Ishikawa (cell line): ENCODE results near the gene CSRNP2.

Experiments used
- CEBPB ChIP-seq: IDR thresholded peaks from 2 replicates; pipeline ENCODE4 v1.6.1; 2012
- EP300 ChIP-seq: IDR thresholded peaks from 2 replicates; pipeline ENCODE4 v1.6.1; 2012; ENCODE audit warnings: borderline replicate concordance
- FOXM1 ChIP-seq: IDR thresholded peaks from 2 replicates; pipeline ENCODE4 v1.6.1; 2012; ENCODE audit warnings: low read depth, borderline replicate concordance
- TAF1 ChIP-seq: IDR thresholded peaks from 2 replicates; pipeline ENCODE4 v1.6.1; 2012; ENCODE audit warnings: low read depth, mild to moderate bottlenecking
- YY1 ChIP-seq: IDR thresholded peaks from 2 replicates; pipeline ENCODE4 v1.6.1; 2012; ENCODE audit warnings: low read depth
- TF ChIP-seq, protein P1 (sequence below): IDR thresholded peaks from 2 replicates; pipeline ENCODE4 v1.6.1; 2012; ENCODE audit warnings: low read depth, mild to moderate bottlenecking
- TF ChIP-seq, protein P2 (sequence below): IDR thresholded peaks from 2 replicates; pipeline ENCODE4 v1.6.1; 2012

DNA sequence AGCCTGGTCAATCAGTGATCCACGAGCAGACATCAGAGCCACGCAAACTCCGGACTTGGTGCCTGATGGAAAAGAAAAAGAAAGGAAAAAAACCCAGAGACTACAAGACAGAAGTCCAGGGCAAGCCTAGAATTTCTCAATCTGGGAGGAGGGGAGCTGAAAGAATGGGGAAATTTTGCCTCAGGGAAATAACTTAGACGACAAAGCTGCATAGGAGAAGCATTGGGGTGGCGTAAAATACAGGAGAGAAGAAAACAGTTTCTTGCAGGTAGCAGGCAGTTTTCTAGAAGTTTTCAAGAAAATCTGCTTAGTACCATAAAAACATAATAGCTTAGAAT lies 54.6 kb downstream of the CSRNP2 start:
- TF ChIP-seq TAF1 (no peak), YY1 (no peak), EP300 (no peak), CEBPB (0 out of 2 replicates have a peak, but pooled peaks have one; percentile 30), FOXM1 (no peak)
- TF ChIP-seq, protein P1, sequence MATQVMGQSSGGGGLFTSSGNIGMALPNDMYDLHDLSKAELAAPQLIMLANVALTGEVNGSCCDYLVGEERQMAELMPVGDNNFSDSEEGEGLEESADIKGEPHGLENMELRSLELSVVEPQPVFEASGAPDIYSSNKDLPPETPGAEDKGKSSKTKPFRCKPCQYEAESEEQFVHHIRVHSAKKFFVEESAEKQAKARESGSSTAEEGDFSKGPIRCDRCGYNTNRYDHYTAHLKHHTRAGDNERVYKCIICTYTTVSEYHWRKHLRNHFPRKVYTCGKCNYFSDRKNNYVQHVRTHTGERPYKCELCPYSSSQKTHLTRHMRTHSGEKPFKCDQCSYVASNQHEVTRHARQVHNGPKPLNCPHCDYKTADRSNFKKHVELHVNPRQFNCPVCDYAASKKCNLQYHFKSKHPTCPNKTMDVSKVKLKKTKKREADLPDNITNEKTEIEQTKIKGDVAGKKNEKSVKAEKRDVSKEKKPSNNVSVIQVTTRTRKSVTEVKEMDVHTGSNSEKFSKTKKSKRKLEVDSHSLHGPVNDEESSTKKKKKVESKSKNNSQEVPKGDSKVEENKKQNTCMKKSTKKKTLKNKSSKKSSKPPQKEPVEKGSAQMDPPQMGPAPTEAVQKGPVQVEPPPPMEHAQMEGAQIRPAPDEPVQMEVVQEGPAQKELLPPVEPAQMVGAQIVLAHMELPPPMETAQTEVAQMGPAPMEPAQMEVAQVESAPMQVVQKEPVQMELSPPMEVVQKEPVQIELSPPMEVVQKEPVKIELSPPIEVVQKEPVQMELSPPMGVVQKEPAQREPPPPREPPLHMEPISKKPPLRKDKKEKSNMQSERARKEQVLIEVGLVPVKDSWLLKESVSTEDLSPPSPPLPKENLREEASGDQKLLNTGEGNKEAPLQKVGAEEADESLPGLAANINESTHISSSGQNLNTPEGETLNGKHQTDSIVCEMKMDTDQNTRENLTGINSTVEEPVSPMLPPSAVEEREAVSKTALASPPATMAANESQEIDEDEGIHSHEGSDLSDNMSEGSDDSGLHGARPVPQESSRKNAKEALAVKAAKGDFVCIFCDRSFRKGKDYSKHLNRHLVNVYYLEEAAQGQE: no peak
- TF ChIP-seq, protein P2, sequence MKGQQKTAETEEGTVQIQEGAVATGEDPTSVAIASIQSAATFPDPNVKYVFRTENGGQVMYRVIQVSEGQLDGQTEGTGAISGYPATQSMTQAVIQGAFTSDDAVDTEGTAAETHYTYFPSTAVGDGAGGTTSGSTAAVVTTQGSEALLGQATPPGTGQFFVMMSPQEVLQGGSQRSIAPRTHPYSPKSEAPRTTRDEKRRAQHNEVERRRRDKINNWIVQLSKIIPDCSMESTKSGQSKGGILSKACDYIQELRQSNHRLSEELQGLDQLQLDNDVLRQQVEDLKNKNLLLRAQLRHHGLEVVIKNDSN: no peak
